WTC11 (cell line): Measurements from ENCODE around the gene PUS7L. TPM values are rescaled to one million over a fixed set of nuclear protein-coding genes. Genes with fewer than 3 reads are reported as not detected.

Source experiments
- ATAC-seq: fragments of 200-7000 bp; cut with Tn5 transposase; 2 replicates; pipeline ENCODE4 v1.10.0; 2021; ENCODE audit warnings: mild to moderate bottlenecking, moderate library complexity
- CTCF ChIA-PET: fragments of 300-600 bp; sonication (Branson Sonifier 250); formaldehyde crosslinking; loops from one replicate; lab custom pipeline; 2021; ENCODE audit warnings: antibody characterized with exemption; lab: Charles Lee
- POLR2A ChIA-PET: fragments of 350-600 bp; sonication (Branson Sonifier 250); formaldehyde crosslinking; loops from one replicate; lab custom pipeline; 2021; ENCODE audit warnings: antibody characterized with exemption; lab: Charles Lee
- DNase-seq: peaks from one replicate; pipeline ENCODE4 v3.0.0; 2021; ENCODE audit warnings: low spot score
- H3K27ac Mint-ChIP-seq: 2 replicates; pipeline ENCODE4 v1.8.0; 2021; ENCODE audit warnings: mixed read lengths
- H3K27me3 Mint-ChIP-seq: 2 replicates; pipeline ENCODE4 v1.8.0; 2021; ENCODE audit warnings: low read depth, mild to moderate bottlenecking, moderate library complexity, mixed read lengths
- H3K36me3 Mint-ChIP-seq: 2 replicates; pipeline ENCODE4 v1.8.0; 2021; ENCODE audit warnings: mixed read lengths
- H3K4me1 Mint-ChIP-seq: 2 replicates; pipeline ENCODE4 v1.8.0; 2022; ENCODE audit warnings: mixed read lengths
- H3K4me3 Mint-ChIP-seq: 2 replicates; pipeline ENCODE4 v1.8.0; 2021; ENCODE audit warnings: mild to moderate bottlenecking, moderate library complexity, mixed read lengths
- H3K9me3 Mint-ChIP-seq: 2 replicates; pipeline ENCODE4 v1.8.0; 2021; ENCODE audit warnings: mixed read lengths
- AR ChIP-seq: fragments of 250-450 bp; sonication (Bioruptor Pico); IDR thresholded peaks from 2 replicates; pipeline ENCODE4 v1.9.0; 2021; ENCODE audit warnings: mild to moderate bottlenecking
- ATF6 ChIP-seq: sonication (generic); formaldehyde crosslinking; IDR thresholded peaks from 2 replicates; pipeline ENCODE4 v1.8.1; 2023; ENCODE audit warnings: mild to moderate bottlenecking, missing genetic modification reagents
- CBFB ChIP-seq: sonication (generic); formaldehyde crosslinking; IDR thresholded peaks from 2 replicates; pipeline ENCODE4 v1.8.1; 2022; ENCODE audit warnings: mild to moderate bottlenecking, low read depth, missing genetic modification reagents
- CDX4 ChIP-seq: fragments of 250-450 bp; sonication (Bioruptor Pico); IDR thresholded peaks from 2 replicates; pipeline ENCODE4 v1.9.0; 2021; ENCODE audit warnings: moderate library complexity, mild to moderate bottlenecking, inconsistent platforms, borderline replicate concordance
- CREB1 ChIP-seq: sonication (generic); formaldehyde crosslinking; IDR thresholded peaks from 2 replicates; pipeline ENCODE4 v1.8.0; 2023; ENCODE audit warnings: mild to moderate bottlenecking, missing genetic modification reagents
- CREM ChIP-seq: sonication (generic); formaldehyde crosslinking; IDR thresholded peaks from 2 replicates; pipeline ENCODE4 v1.8.1; 2022; ENCODE audit warnings: mild to moderate bottlenecking, missing genetic modification reagents, moderate library complexity
- NFYB ChIP-seq: sonication (generic); formaldehyde crosslinking; conservative IDR thresholded peaks from 2 replicates; pipeline ENCODE4 v1.8.0; 2022; ENCODE audit warnings: low read depth, missing genetic modification reagents
- TCF7 ChIP-seq: sonication (generic); formaldehyde crosslinking; IDR thresholded peaks from 2 replicates; pipeline ENCODE4 v1.8.0; 2022; ENCODE audit warnings: mild to moderate bottlenecking, low read depth, missing genetic modification reagents, moderate library complexity
- ZMAT4 ChIP-seq: fragments of 250-450 bp; sonication (Bioruptor Pico); IDR thresholded peaks from 2 replicates; pipeline ENCODE4 v1.9.0; 2021; ENCODE audit warnings: mild to moderate bottlenecking
- ZNF423 ChIP-seq: fragments of 250-450 bp; sonication (Bioruptor Pico); IDR thresholded peaks from 2 replicates; pipeline ENCODE4 v2.1.2; 2022; ENCODE audit warnings: mild to moderate bottlenecking, moderate library complexity
- ZNF671 ChIP-seq: fragments of 250-450 bp; sonication (Bioruptor Pico); IDR thresholded peaks from 2 replicates; pipeline ENCODE4 v1.8.0; 2021; ENCODE audit warnings: mild to moderate bottlenecking
- total RNA-seq: library from RNA; stranded (reverse); gene quantifications from 3 replicates; pipeline ENCODE4 v1.2.3, GENCODE V29; 2021

PUS7L gene
- total RNA-seq, 1 experiment from 2014 or later: 20.7 TPM

GRCh38 chr12:43737646-43738045 is 20.9 kb downstream of the PUS7L start:
- TF ChIP-seq ZNF423 (CRISPR knock-in tag) (no peak), CREM (CRISPR knock-in tag) (no peak), CBFB (CRISPR knock-in tag) (no peak)
- ATAC-seq (no peak), DNase-seq (no peak)
- no peak overlapping the region for H3K4me3 Mint-ChIP-seq
- ChIA-PET CTCF (no interaction called here), POLR2A (no interaction called here)
- H3K27me3 Mint-ChIP-seq: no peaks in the 10 kb centered on the region
- no peaks in the 10 kb centered on the region for H3K9me3 Mint-ChIP-seq
- peaks cover 9% of the 10 kb centered on the region for H3K36me3 Mint-ChIP-seq
- no peak overlapping the region for H3K27ac Mint-ChIP-seq
- H3K4me1 Mint-ChIP-seq: peaks cover 13% of the 10 kb centered on the region

- H3K9me3 Mint-ChIP-seq: no peaks in the 10 kb centered on the region
- H3K4me1 Mint-ChIP-seq: peaks cover 13% of the 10 kb centered on the region
- H3K4me3 Mint-ChIP-seq: no peak overlapping the region
- no peak for ATAC-seq
- TF ChIP-seq NFYB (no peak), CREB1 (CRISPR knock-in tag) (no peak), TCF7 (CRISPR knock-in tag) (no peak), CDX4 (CRISPR knock-in tag) (no peak)
- no peaks in the 10 kb centered on the region for H3K27me3 Mint-ChIP-seq
- CTCF ChIA-PET: no interaction called here
- 0 out of 2 replicates have a peak overlapping the region, but pooled peaks have one; percentile 49 for H3K27ac Mint-ChIP-seq
- peaks cover 7% of the 10 kb centered on the region for H3K36me3 Mint-ChIP-seq
- POLR2A ChIA-PET: interaction anchor here (0.6 kb wide), 1 partner anchor 184 kb away, joined by 3 read pairs; no protein-coding TSS in a partner anchor
- DNase-seq: no peak
These were observed 21.6 kb downstream of the PUS7L start for GRCh38 chr12:43736927-43737440.

- CTCF ChIA-PET: no interaction called here
- DNase-seq (no peak), ATAC-seq (no peak)
- no peak overlapping the region for H3K27ac Mint-ChIP-seq
- no peaks in the 10 kb centered on the region for H3K9me3 Mint-ChIP-seq
- peaks cover 9% of the 10 kb centered on the region for H3K36me3 Mint-ChIP-seq
- no peak for TF ChIP-seq ZNF671 (CRISPR knock-in tag)
- no peak for TF ChIP-seq AR (CRISPR knock-in tag)
- no peak for TF ChIP-seq ZMAT4 (CRISPR knock-in tag)
- no peaks in the 10 kb centered on the region for H3K27me3 Mint-ChIP-seq
- POLR2A ChIA-PET: no interaction called here
- H3K4me1 Mint-ChIP-seq: peaks cover 13% of the 10 kb centered on the region
- H3K4me3 Mint-ChIP-seq: no peak overlapping the region
These were observed 24.9 kb downstream of the PUS7L start for GRCh38 chr12:43733687-43734086.

GRCh38 chr12:43730283-43730682 is 28.3 kb downstream of the PUS7L start:
- Mint-ChIP-seq H3K4me1 (no peaks in the 10 kb centered on the region), H3K4me3 (no peak overlapping the region), H3K36me3 (peaks cover 3% of the 10 kb centered on the region; the same call in 1 of the 2 replicates), H3K27ac (no peak overlapping the region), H3K9me3 (no peaks in the 10 kb centered on the region), H3K27me3 (no peaks in the 10 kb centered on the region)
- POLR2A ChIA-PET: no interaction called here
- CTCF ChIA-PET: no interaction called here
- no peak for ATAC-seq
- no peak for DNase-seq
- TF ChIP-seq ATF6 (CRISPR knock-in tag): no peak
